ENCODE measurements around the gene KLK14. TPM values are rescaled to one million over a fixed set of nuclear protein-coding genes. Genes with fewer than 3 reads are reported as not detected.

The KLK14 gene
- total RNA-seq, 1 experiment from 2014 or later: 0.26 TPM

- H3K56ac ChIP-seq (ENCODE audit: insufficient read length, low read depth, low read length): no peak overlapping the region
- H3K23me2 ChIP-seq (ENCODE audit: insufficient read length, low read depth, low read length, poor library complexity, severe bottlenecking): no peaks in the 10 kb centered on the region
- no peak for DNase-seq
- H4K20me1 ChIP-seq (ENCODE audit: control insufficient read depth, insufficient read depth, insufficient read length): no peaks in the 10 kb centered on the region
- H3K79me2 ChIP-seq (ENCODE audit: insufficient read depth, low read length): no peaks in the 10 kb centered on the region
- TF ChIP-seq CTCF (conservative IDR thresholded peaks at IDR 0.05): no peak
- no peak overlapping the region for H3K18ac ChIP-seq (ENCODE audit: insufficient read length, low read depth, low read length)
- no peaks in the 10 kb centered on the region for H3K9me3 ChIP-seq (ENCODE audit: control insufficient read depth, low read depth, low read length)
- Mint-ChIP-seq H3K27ac (no peak overlapping the region), H3K9me3 (no peaks in the 10 kb centered on the region), H3K4me1 (peaks cover 17 to 25% of the 10 kb centered on the region in 2 experiments), H3K27me3 (ENCODE audit: low read depth) (peaks cover 4% of the 10 kb centered on the region), H3K36me3 (ENCODE audit: insufficient read depth in 1 of 3, low read depth in 3 of 3) (peaks cover 0 to 4% (median 0%) of the 10 kb centered on the region in 3 experiments; a peak in 1 of 7 replicates), H3K4me3 (no peak overlapping the region)
- no peaks in the 10 kb centered on the region for H3K27me3 ChIP-seq (ENCODE audit: insufficient read depth, low read length)
- no CpG with 5 or more reads among the region's 8 CpGs for WGBS (ENCODE audit: extremely low coverage, insufficient read length, low lambda C conversion rate)
- H2BK5ac ChIP-seq (ENCODE audit: insufficient read length, low read length): no peak overlapping the region
- H2AK5ac ChIP-seq (ENCODE audit: insufficient read length, low read length): no peak overlapping the region
- no peak overlapping the region for H3K14ac ChIP-seq (ENCODE audit: insufficient read depth, low read length)
- H2BK15ac ChIP-seq (ENCODE audit: low read depth, low read length): no peak overlapping the region
- no peak overlapping the region for H2BK20ac ChIP-seq (ENCODE audit: low read depth, low read length, poor library complexity, severe bottlenecking)
- H3K9ac ChIP-seq (ENCODE audit: extremely low read depth, insufficient read length, low read length): no peak overlapping the region
- H3K79me1 ChIP-seq (ENCODE audit: insufficient read depth, low read depth, low read length, poor library complexity, severe bottlenecking): no peaks in the 10 kb centered on the region
- no peak overlapping the region for H3K23ac ChIP-seq (ENCODE audit: insufficient read length, low read depth, low read length)
- H3T11ph ChIP-seq (ENCODE audit: low read length): no peak overlapping the region
- no peak overlapping the region for H2BK120ac ChIP-seq (ENCODE audit: low read depth, low read length, poor library complexity, severe bottlenecking)
- H2BK12ac ChIP-seq (ENCODE audit: insufficient read length, low read depth, low read length): no peak overlapping the region
- H4K8ac ChIP-seq (replicated peaks; ENCODE audit: insufficient read length, low read depth, low read length): no peak overlapping the region
- no peak overlapping the region for H2AFZ ChIP-seq (ENCODE audit: low read length)
- no peak overlapping the region for H4K91ac ChIP-seq (ENCODE audit: insufficient read length, low read depth, low read length)
- H3K4me2 ChIP-seq (ENCODE audit: insufficient read depth, insufficient read length, low read length): no peak overlapping the region
- H3K4me1 ChIP-seq (ENCODE audit: insufficient read depth, low read length): no peaks in the 10 kb centered on the region
- no peak overlapping the region for H4K5ac ChIP-seq (ENCODE audit: insufficient read length, low read depth, low read length)
- H3K27ac ChIP-seq (ENCODE audit: insufficient read length, low read depth, low read length): no peak overlapping the region
- no peak overlapping the region for H3K4ac ChIP-seq (ENCODE audit: low read depth, low read length)
These were observed 10.4 kb upstream of the KLK14 start for GRCh38 chr19:51093101-51093500.

Data from H9 (cell line).